NAMALWA (cell line): Measurements from ENCODE around the gene LRIG1.

Experiments used
- DNase-seq: peaks from one replicate; pipeline ENCODE4 v3.0.0-alpha.2; 2015; ENCODE audit warnings: low spot score

Gene LRIG1

GRCh38 chr3:66500576-66501482 is at the start of gene LRIG1:
LRIG1 (minus strand) TSS chr3:66501022; CDS start chr3:66500407, 615 bp downstream.
- peak; percentile 91 for DNase-seq

- no peak for DNase-seq
These were observed 44.0 kb upstream of the LRIG1 start for GRCh38 chr3:66544619-66545429.

- DNase-seq: no peak
These were observed 41.3 kb upstream of the LRIG1 start for GRCh38 chr3:66542153-66542552.

GRCh38 chr3:66539466-66539989 is 38.7 kb upstream of the LRIG1 start:
- DNase-seq: no peak

- DNase-seq: no peak
These were observed 37.6 kb upstream of the LRIG1 start for GRCh38 chr3:66538390-66538789.

GRCh38 chr3:66537735-66538134 is 36.9 kb upstream of the LRIG1 start:
- no peak for DNase-seq

GRCh38 chr3:66536791-66537190 is 36.0 kb upstream of the LRIG1 start:
- DNase-seq: no peak

GRCh38 chr3:66534304-66534845 is 33.6 kb upstream of the LRIG1 start:
- no peak for DNase-seq

- DNase-seq: no peak
These were observed 31.8 kb upstream of the LRIG1 start for GRCh38 chr3:66532613-66533012.

GRCh38 chr3:66532160-66532587 is 31.4 kb upstream of the LRIG1 start:
- DNase-seq: no peak

- DNase-seq: no peak
These were observed 30.4 kb upstream of the LRIG1 start for GRCh38 chr3:66531256-66531655.

GRCh38 chr3:66527246-66527645 is 26.4 kb upstream of the LRIG1 start:
- no peak for DNase-seq

- no peak for DNase-seq
These were observed 24.9 kb upstream of the LRIG1 start for GRCh38 chr3:66525771-66526170.

GRCh38 chr3:66520724-66521123 is 19.9 kb upstream of the LRIG1 start:
- DNase-seq: no peak

- no peak for DNase-seq
These were observed 17.8 kb upstream of the LRIG1 start for GRCh38 chr3:66518644-66519043.

- DNase-seq: no peak
These were observed 17.3 kb upstream of the LRIG1 start for GRCh38 chr3:66518126-66518525.

GRCh38 chr3:66517241-66517640 is 16.4 kb upstream of the LRIG1 start:
- DNase-seq: no peak

GRCh38 chr3:66508461-66508860 is 7.6 kb upstream of the LRIG1 start:
- DNase-seq: no peak

GRCh38 chr3:66507423-66508260 is 6.8 kb upstream of the LRIG1 start:
- DNase-seq: no peak

GRCh38 chr3:66506154-66506553 is 5.3 kb upstream of the LRIG1 start:
- DNase-seq: no peak

- DNase-seq: no peak
These were observed 4.2 kb upstream of the LRIG1 start for GRCh38 chr3:66504850-66505641.
